ENCODE results near the gene CCBE1. TPM values are rescaled to one million over a fixed set of nuclear protein-coding genes. Genes with fewer than 3 reads are reported as not detected.

Gene CCBE1
- total RNA-seq, 1 donor from 2014 or later = 4.1 TPM

DNA sequence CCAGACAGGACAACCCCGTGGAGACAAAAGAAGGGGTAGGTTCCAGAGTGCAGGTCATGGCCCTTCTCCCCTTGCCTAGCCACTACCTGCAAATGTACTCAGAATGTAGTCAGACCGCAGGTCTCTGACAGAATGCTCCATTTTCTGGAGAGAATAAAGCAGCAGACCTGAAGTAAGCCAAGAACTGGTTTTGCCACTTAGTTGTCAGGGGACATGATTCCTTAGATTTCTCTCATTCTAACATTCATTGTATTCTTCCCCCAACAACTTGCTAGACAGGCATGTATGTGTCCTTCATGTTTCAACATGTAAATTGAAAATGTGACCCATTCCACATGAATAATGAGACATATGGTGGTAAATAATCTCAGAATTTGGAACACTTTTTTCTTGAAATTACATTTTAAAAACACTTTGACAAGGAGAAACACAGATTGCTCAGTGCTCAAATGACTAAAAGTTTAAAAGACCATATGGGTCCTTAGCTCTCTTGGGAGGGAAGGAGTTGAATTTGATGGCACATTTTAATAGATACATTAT lies 142.4 kb downstream of the CCBE1 start:
- H3K27ac ChIP-seq (ENCODE audit: low read depth, low read length) = no peak overlapping the region
- H3K27ac Mint-ChIP-seq (ENCODE audit: unreplicated experiment) = no peak overlapping the region

GRCh38 chr18:59553273-59553870 lies 143.9 kb downstream of the CCBE1 start:
- no peak for FAIRE-seq
- no peaks in the 10 kb centered on the region for H3K36me3 Mint-ChIP-seq (ENCODE audit: low read depth, unreplicated experiment)
- H3K4me1 Mint-ChIP-seq (ENCODE audit: low read depth, unreplicated experiment) = no peaks in the 10 kb centered on the region

More for the DNA sequence above, 142.4 kb downstream of the CCBE1 start:
- Mint-ChIP-seq H3K4me3 (ENCODE audit: unreplicated experiment) (no peak overlapping the region), H3K9me3 (ENCODE audit: unreplicated experiment) (peaks cover 20% of the 10 kb centered on the region), H3K4me1 (ENCODE audit: low read depth, unreplicated experiment) (no peaks in the 10 kb centered on the region), H3K27me3 (ENCODE audit: low read depth, unreplicated experiment) (peaks cover 37% of the 10 kb centered on the region), H3K36me3 (ENCODE audit: low read depth, unreplicated experiment) (no peaks in the 10 kb centered on the region)
- Histone ChIP-seq H3K27me3 (ENCODE audit: insufficient read depth, low read length) (no peaks in the 10 kb centered on the region), H3K9me3 (ENCODE audit: insufficient read depth, low read depth, low read length) (peaks cover 2% of the 10 kb centered on the region), H3K4me3 (ENCODE audit: insufficient read depth, low read depth, low read length) (no peak overlapping the region), H3K79me2 (ENCODE audit: insufficient read depth, low read length) (no peaks in the 10 kb centered on the region), H3K4me2 (ENCODE audit: low read length) (no peak overlapping the region), H3K36me3 (ENCODE audit: insufficient read depth, low read length) (no peaks in the 10 kb centered on the region), H2AFZ (ENCODE audit: low read depth, low read length) (no peak overlapping the region), H3K4me1 (ENCODE audit: insufficient read depth, low read length) (no peaks in the 10 kb centered on the region), H4K20me1 (ENCODE audit: insufficient read depth, low read length) (peaks cover 9% of the 10 kb centered on the region), H3K9ac (ENCODE audit: low read length) (no peak overlapping the region)
- TF ChIP-seq EZH2 (IDR thresholded peaks at IDR 0.05; ENCODE audit: insufficient read depth, low read length) = no peak
- TF ChIP-seq, protein P1, sequence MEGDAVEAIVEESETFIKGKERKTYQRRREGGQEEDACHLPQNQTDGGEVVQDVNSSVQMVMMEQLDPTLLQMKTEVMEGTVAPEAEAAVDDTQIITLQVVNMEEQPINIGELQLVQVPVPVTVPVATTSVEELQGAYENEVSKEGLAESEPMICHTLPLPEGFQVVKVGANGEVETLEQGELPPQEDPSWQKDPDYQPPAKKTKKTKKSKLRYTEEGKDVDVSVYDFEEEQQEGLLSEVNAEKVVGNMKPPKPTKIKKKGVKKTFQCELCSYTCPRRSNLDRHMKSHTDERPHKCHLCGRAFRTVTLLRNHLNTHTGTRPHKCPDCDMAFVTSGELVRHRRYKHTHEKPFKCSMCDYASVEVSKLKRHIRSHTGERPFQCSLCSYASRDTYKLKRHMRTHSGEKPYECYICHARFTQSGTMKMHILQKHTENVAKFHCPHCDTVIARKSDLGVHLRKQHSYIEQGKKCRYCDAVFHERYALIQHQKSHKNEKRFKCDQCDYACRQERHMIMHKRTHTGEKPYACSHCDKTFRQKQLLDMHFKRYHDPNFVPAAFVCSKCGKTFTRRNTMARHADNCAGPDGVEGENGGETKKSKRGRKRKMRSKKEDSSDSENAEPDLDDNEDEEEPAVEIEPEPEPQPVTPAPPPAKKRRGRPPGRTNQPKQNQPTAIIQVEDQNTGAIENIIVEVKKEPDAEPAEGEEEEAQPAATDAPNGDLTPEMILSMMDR (IDR thresholded peaks at IDR 0.05; ENCODE audit: insufficient read depth, low read depth, low read length) = no peak
- no peak for FAIRE-seq
- DNase-seq (ENCODE audit: low read depth) = no peak

More at GRCh38 chr18:59553273-59553870, 143.9 kb downstream of the CCBE1 start:
- H3K27ac Mint-ChIP-seq (ENCODE audit: unreplicated experiment) = no peak overlapping the region
- H3K9me3 Mint-ChIP-seq (ENCODE audit: unreplicated experiment) = peaks cover 23% of the 10 kb centered on the region
- peaks cover 29% of the 10 kb centered on the region for H3K27me3 Mint-ChIP-seq (ENCODE audit: low read depth, unreplicated experiment)
- TF ChIP-seq EZH2 (IDR thresholded peaks at IDR 0.05; ENCODE audit: insufficient read depth, low read length) = no peak
- TF ChIP-seq, protein P1 (IDR thresholded peaks at IDR 0.05; ENCODE audit: insufficient read depth, low read depth, low read length) = no peak
- Histone ChIP-seq H3K27ac (ENCODE audit: low read depth, low read length) (no peak overlapping the region), H2AFZ (ENCODE audit: low read depth, low read length) (no peak overlapping the region), H3K9me3 (ENCODE audit: insufficient read depth, low read depth, low read length) (peaks cover 2% of the 10 kb centered on the region), H3K79me2 (ENCODE audit: insufficient read depth, low read length) (no peaks in the 10 kb centered on the region), H3K4me2 (ENCODE audit: low read length) (no peak overlapping the region), H3K27me3 (ENCODE audit: insufficient read depth, low read length) (no peaks in the 10 kb centered on the region), H3K9ac (ENCODE audit: low read length) (no peak overlapping the region), H3K36me3 (ENCODE audit: insufficient read depth, low read length) (no peaks in the 10 kb centered on the region), H3K4me3 (ENCODE audit: insufficient read depth, low read depth, low read length) (no peak overlapping the region), H3K4me1 (ENCODE audit: insufficient read depth, low read length) (no peaks in the 10 kb centered on the region), H4K20me1 (ENCODE audit: insufficient read depth, low read length) (peaks cover 9% of the 10 kb centered on the region)
- H3K4me3 Mint-ChIP-seq (ENCODE audit: unreplicated experiment) = no peak overlapping the region
- DNase-seq (ENCODE audit: low read depth) = no peak
